Measurements from ENCODE around the gene PAFAH1B1.

DNA sequence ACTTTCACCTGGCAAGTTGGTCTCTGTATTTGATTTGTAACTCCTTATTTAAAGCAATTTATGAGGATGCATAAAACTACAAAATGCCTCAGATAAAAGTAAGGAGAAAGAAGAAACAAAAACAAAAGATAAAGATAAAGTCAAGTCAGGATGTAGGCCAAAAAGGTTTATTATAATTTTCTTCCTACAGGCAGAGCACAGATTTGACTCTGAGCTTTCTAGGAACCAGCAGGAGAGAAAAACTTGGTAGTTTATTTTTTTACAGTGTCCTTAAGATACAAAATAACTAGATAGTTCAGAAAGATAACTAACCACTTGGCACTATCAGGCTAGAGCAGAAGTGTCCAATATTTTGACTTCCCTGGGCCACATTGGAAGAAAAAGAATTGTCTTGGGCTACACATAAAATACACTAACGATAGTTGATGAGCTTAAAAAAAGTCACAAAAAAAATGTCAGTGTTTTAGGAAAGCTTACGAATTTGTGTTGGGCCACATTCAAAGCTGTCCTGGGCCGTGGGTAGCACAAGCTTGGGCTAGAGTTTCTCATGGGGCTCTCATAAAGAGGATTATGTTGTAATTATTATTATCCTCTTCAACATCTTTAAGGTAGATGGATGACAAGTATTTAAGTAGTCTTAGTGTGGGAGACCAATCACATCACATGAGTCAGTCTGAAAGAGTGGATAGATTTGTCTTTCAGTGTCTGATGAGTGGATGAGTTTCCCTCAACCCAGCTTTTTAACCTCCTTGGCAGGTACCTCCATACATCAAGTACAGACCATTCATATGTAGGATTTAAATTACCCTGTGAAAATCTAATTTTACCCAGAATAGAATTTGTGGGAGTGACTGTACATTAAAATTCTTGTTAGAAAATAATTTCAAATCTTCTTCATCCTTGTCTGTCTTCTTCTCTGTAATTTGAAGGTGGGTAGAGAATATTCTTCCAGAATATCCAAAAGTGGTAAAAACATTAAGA lies 17.0 kb downstream of the PAFAH1B1 start:
- no peak for TF ChIP-seq CTCF (IDR thresholded peaks at IDR 0.05)
- no peak for TF ChIP-seq POLR2A (IDR thresholded peaks at IDR 0.05)
